ENCODE measurements around the gene FASTK.

FASTK gene

DNA sequence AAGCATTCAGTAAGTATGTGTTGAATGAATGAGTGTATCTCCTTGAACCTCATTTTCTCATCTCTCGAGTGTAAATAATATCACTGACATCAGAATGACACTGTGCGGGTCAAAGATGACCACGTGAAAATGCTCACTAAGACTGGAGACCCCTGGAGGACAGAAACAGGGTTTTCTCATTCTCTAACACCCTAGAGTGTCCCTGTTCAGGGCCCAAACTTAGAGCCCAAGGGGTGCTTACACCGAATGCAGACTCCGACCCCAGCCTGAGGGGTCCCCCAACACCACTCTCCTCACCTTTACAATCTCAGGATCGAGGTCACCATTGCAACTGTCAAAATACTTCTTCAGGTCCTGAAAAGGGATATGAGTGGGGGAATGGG, 24.3 kb downstream of the FASTK start:
- DNase-seq (ENCODE audit: low spot score) = no peak
- peak overlapping the region; percentile 96 for H3K27ac ChIP-seq
- no peak for TF ChIP-seq CTCF (conservative IDR thresholded peaks at IDR 0.05; ENCODE audit: low read depth)
- POLR2A ChIA-PET (ENCODE audit: low non-redundant PET) = no interaction called here
- CTCF ChIA-PET = interaction anchor here (0.6 kb wide), 1 partner anchor 31 kb away, joined by 3 read pairs; no protein-coding TSS in a partner anchor

DNA sequence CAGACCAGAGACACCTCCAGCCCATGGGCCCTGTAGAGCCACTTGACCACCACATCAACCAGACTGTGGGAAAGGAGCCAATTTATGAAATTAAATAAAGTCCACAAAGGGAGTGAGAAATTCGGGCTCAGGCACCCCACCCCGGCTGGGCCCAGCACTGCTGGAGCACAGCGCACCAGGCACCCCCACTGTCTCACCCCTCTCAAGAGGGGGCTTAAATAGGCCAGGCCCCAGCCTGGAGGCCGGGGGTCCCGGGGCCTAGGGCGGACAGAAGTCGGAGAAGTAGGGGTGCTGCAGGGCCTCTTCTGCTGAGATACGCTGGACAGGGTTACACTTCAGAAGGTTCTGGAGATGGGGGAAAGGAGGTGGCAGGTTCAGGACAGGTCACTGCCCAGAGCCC, 26.9 kb downstream of the FASTK start:
- no peak for DNase-seq (ENCODE audit: low spot score)
- CTCF ChIA-PET = no interaction called here
- H3K27ac ChIP-seq = no peak overlapping the region
- POLR2A ChIA-PET (ENCODE audit: low non-redundant PET) = no interaction called here
- TF ChIP-seq CTCF (conservative IDR thresholded peaks at IDR 0.05; ENCODE audit: low read depth) = no peak

DNA sequence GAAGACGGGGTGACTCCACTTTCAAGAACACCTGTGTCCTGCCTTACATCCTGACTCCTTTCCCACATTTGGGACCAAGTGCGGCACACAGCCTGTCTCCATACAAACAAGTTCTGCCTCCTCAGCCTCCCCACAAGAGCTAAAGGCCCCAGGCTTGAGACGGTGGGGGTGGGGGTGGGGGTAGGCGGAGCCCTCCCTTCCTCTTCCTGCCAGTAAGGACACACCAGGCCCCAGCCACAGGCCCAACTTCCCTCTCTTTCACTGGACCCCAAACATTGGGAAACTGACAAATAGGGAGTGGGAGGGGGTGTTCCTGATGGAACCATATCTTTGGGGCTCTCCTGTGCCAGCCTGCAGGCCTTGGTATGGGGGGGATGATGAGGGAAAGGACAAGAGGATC, 27.5 kb downstream of the FASTK start:
- DNase-seq (ENCODE audit: low spot score) = no peak
- POLR2A ChIA-PET (ENCODE audit: low non-redundant PET) = no interaction called here
- CTCF ChIA-PET = no interaction called here

GRCh38 chr7:151051108-151051507, 29.5 kb downstream of the FASTK start:
- CTCF ChIA-PET = no interaction called here
- no peak for TF ChIP-seq CTCF (conservative IDR thresholded peaks at IDR 0.05; ENCODE audit: low read depth)
- no peak overlapping the region for H3K27ac ChIP-seq
- POLR2A ChIA-PET (ENCODE audit: low non-redundant PET) = no interaction called here
- peak; percentile 39 for DNase-seq (ENCODE audit: low spot score)

More for the DNA sequence above, 27.5 kb downstream of the FASTK start:
- no peak overlapping the region for H3K27ac ChIP-seq
- TF ChIP-seq CTCF (conservative IDR thresholded peaks at IDR 0.05; ENCODE audit: low read depth) = no peak

GRCh38 chr7:151048911-151049463, 31.6 kb downstream of the FASTK start:
- TF ChIP-seq CTCF (conservative IDR thresholded peaks at IDR 0.05; ENCODE audit: low read depth) = no peak
- CTCF ChIA-PET = no interaction called here
- POLR2A ChIA-PET (ENCODE audit: low non-redundant PET) = no interaction called here
- DNase-seq (ENCODE audit: low spot score) = no peak
- H3K27ac ChIP-seq = no peak overlapping the region

- CTCF ChIA-PET = no interaction called here
Measured at GRCh38 chr7:151047976-151048815, 32.4 kb downstream of the FASTK start, which contains the start of gene ASIC3. ASIC3 (plus strand) TSS chr7:151048531; CDS start chr7:151048886, 355 bp downstream.

More at GRCh38 chr7:151047976-151048815, 32.4 kb downstream of the FASTK start, which contains the start of gene ASIC3:
- H3K27ac ChIP-seq = peak within 1 kb of the TSS; percentile 54; the same call in 1 of the 2 replicates
- DNase-seq (ENCODE audit: low spot score) = no peak
- no peak for TF ChIP-seq CTCF (conservative IDR thresholded peaks at IDR 0.05; ENCODE audit: low read depth)
- POLR2A ChIA-PET (ENCODE audit: low non-redundant PET) = no interaction called here

Measured in RWPE1 (cell line).